Measurements from ENCODE around the gene PARD3.

The PARD3 gene

GRCh38 chr10:34781711-34782110 is 33.4 kb downstream of the PARD3 start:
- CTCF ChIA-PET, result no interaction called here
- POLR2A ChIA-PET, result no interaction called here
- TF ChIP-seq FOXM1 (IDR thresholded peaks at IDR 0.05; ENCODE audit: borderline replicate concordance) (no peak), ZNF384 (IDR thresholded peaks at IDR 0.05) (no peak), SUZ12 (IDR thresholded peaks at IDR 0.05) (no peak)
- DNase-seq (ENCODE audit: extremely low spot score), result no peak

DNA sequence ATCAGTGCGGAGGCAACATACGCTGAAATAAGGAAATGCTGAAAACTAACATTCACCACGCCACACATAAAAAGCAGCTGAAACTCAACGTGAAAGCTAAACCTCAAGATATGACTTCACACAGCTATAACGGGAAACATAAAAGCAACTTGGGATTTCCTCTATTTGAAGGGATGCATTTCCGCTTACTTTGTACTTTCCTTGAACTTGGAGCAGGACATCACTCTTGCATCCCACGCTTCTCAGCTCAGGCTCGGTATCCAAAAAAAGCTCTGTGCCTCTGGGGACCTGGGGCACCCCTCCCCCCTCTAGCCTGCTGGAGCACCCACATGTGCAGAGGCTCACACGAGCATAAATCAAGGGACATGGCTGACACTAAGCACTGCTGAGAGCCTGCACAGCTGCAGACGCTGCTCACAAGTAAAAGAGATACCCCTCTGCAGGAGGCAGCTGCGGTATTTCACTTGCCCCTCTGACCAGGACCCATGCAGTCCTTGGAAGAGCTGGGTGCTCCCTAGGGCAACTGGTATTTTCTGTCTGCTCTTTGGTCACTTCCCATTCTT is 34.2 kb downstream of the PARD3 start:
- DNase-seq (ENCODE audit: extremely low spot score), result peak; percentile 12
- ChIA-PET CTCF (interaction anchor here (0.9 kb wide), 1 partner anchor 115 kb away, joined by 3 read pairs; no protein-coding TSS in a partner anchor), POLR2A (interaction anchor here (0.9 kb wide), 1 partner anchor 8 kb away, joined by 3 read pairs; no protein-coding TSS in a partner anchor)
- TF ChIP-seq ARNT (IDR thresholded peaks at IDR 0.05) (no peak), LEF1 (IDR thresholded peaks at IDR 0.05; ENCODE audit: borderline replicate concordance) (no peak), PKNOX1 (IDR thresholded peaks at IDR 0.05) (peak; percentile 89), FOXA1 (IDR thresholded peaks at IDR 0.05) (no peak)

- POLR2A ChIA-PET, result no interaction called here
- TF ChIP-seq PKNOX1 (IDR thresholded peaks at IDR 0.05), result no peak
- no peak for TF ChIP-seq ELF4 (IDR thresholded peaks at IDR 0.05)
- no peak for TF ChIP-seq TARDBP (IDR thresholded peaks at IDR 0.05)
- no peak for TF ChIP-seq FOXM1 (IDR thresholded peaks at IDR 0.05; ENCODE audit: borderline replicate concordance)
- TF ChIP-seq ARNT (IDR thresholded peaks at IDR 0.05), result no peak
- no peak for TF ChIP-seq LEF1 (IDR thresholded peaks at IDR 0.05; ENCODE audit: borderline replicate concordance)
- TF ChIP-seq ZNF384 (IDR thresholded peaks at IDR 0.05), result no peak
- TF ChIP-seq BHLHE40 (IDR thresholded peaks at IDR 0.05; ENCODE audit: borderline replicate concordance), result no peak
- no peak for TF ChIP-seq L3MBTL2 (conservative IDR thresholded peaks at IDR 0.05)
- no peak for TF ChIP-seq SP1 (IDR thresholded peaks at IDR 0.05)
- no peak for TF ChIP-seq FOXK2 (IDR thresholded peaks at IDR 0.05)
- TF ChIP-seq SUZ12 (IDR thresholded peaks at IDR 0.05), result no peak
- no peak for TF ChIP-seq NFRKB (IDR thresholded peaks at IDR 0.05)
- TF ChIP-seq HDGF (IDR thresholded peaks at IDR 0.05; ENCODE audit: borderline replicate concordance), result no peak
- TF ChIP-seq CTBP1 (IDR thresholded peaks at IDR 0.05; ENCODE audit: borderline replicate concordance), result no peak
- no peak for TF ChIP-seq FOXA1 (IDR thresholded peaks at IDR 0.05)
- DNase-seq (ENCODE audit: extremely low spot score), result no peak
- CTCF ChIA-PET, result interaction anchor here (0.6 to 2.0 kb wide), 2 partner anchors 45 to 71 kb away, joined by 3 to 8 read pairs; no protein-coding TSS in a partner anchor
Observed at GRCh38 chr10:34778237-34778636, 36.9 kb downstream of the PARD3 start.

- POLR2A ChIA-PET, result interaction anchor here (1.0 to 1.1 kb wide), 2 partner anchors 38 to 198 kb away, joined by 3 read pairs; partner anchors contain the start of gene PARD3
- CTCF ChIA-PET, result interaction anchor here (0.6 to 0.8 kb wide), 2 partner anchors 10 to 183 kb away, joined by 3 to 4 read pairs; no protein-coding TSS in a partner anchor
- DNase-seq (ENCODE audit: extremely low spot score), result no peak
- no peak for TF ChIP-seq FOXM1 (IDR thresholded peaks at IDR 0.05; ENCODE audit: borderline replicate concordance)
- no peak for TF ChIP-seq ZNF384 (IDR thresholded peaks at IDR 0.05)
- TF ChIP-seq ARNT (IDR thresholded peaks at IDR 0.05), result no peak
- TF ChIP-seq CTBP1 (IDR thresholded peaks at IDR 0.05; ENCODE audit: borderline replicate concordance), result no peak
- no peak for TF ChIP-seq FOXA1 (IDR thresholded peaks at IDR 0.05)
- no peak for TF ChIP-seq HDGF (IDR thresholded peaks at IDR 0.05; ENCODE audit: borderline replicate concordance)
- no peak for TF ChIP-seq SP1 (IDR thresholded peaks at IDR 0.05)
- no peak for TF ChIP-seq BHLHE40 (IDR thresholded peaks at IDR 0.05; ENCODE audit: borderline replicate concordance)
- no peak for TF ChIP-seq ELF4 (IDR thresholded peaks at IDR 0.05)
- no peak for TF ChIP-seq PKNOX1 (IDR thresholded peaks at IDR 0.05)
- TF ChIP-seq FOXK2 (IDR thresholded peaks at IDR 0.05), result no peak
- TF ChIP-seq LEF1 (IDR thresholded peaks at IDR 0.05; ENCODE audit: borderline replicate concordance), result no peak
- TF ChIP-seq SUZ12 (IDR thresholded peaks at IDR 0.05), result no peak
- no peak for TF ChIP-seq L3MBTL2 (conservative IDR thresholded peaks at IDR 0.05)
- TF ChIP-seq TARDBP (IDR thresholded peaks at IDR 0.05), result no peak
- no peak for TF ChIP-seq NFRKB (IDR thresholded peaks at IDR 0.05)
Observed at GRCh38 chr10:34776090-34776690, 38.9 kb downstream of the PARD3 start.

GRCh38 chr10:34775044-34775637 is 40.0 kb downstream of the PARD3 start:
- no peak for TF ChIP-seq FOXK2 (IDR thresholded peaks at IDR 0.05)
- no peak for TF ChIP-seq PKNOX1 (IDR thresholded peaks at IDR 0.05)
- TF ChIP-seq ELF4 (IDR thresholded peaks at IDR 0.05), result no peak
- TF ChIP-seq LEF1 (IDR thresholded peaks at IDR 0.05; ENCODE audit: borderline replicate concordance), result no peak
- TF ChIP-seq FOXA1 (IDR thresholded peaks at IDR 0.05), result no peak
- no peak for TF ChIP-seq L3MBTL2 (conservative IDR thresholded peaks at IDR 0.05)
- no peak for TF ChIP-seq ARNT (IDR thresholded peaks at IDR 0.05)
- TF ChIP-seq BHLHE40 (IDR thresholded peaks at IDR 0.05; ENCODE audit: borderline replicate concordance), result no peak
- no peak for TF ChIP-seq SUZ12 (IDR thresholded peaks at IDR 0.05)
- TF ChIP-seq TARDBP (IDR thresholded peaks at IDR 0.05), result no peak
- no peak for TF ChIP-seq SP1 (IDR thresholded peaks at IDR 0.05)
- no peak for TF ChIP-seq ZNF384 (IDR thresholded peaks at IDR 0.05)
- no peak for TF ChIP-seq FOXM1 (IDR thresholded peaks at IDR 0.05; ENCODE audit: borderline replicate concordance)
- no peak for TF ChIP-seq HDGF (IDR thresholded peaks at IDR 0.05; ENCODE audit: borderline replicate concordance)
- TF ChIP-seq NFRKB (IDR thresholded peaks at IDR 0.05), result no peak
- TF ChIP-seq CTBP1 (IDR thresholded peaks at IDR 0.05; ENCODE audit: borderline replicate concordance), result no peak
- no peak for DNase-seq (ENCODE audit: extremely low spot score)
- ChIA-PET POLR2A (no interaction called here), CTCF (no interaction called here)
